GM21528 (cell line): ENCODE data around the gene ZGLP1.
A peak's percentile ranks its signal among the peaks of the same experiment; 100 is the strongest.
"Not testable (repeated sequence)": the region's sequence is repeated elsewhere in the genome, so short reads cannot be mapped to it uniquely, and the experiment has no call there.

ENCODE experiments used
- ATAC-seq: cut with Tn5 transposase; IDR thresholded peaks from one replicate; pipeline ENCODE4 v1.9.1; 2021; ENCODE audit warnings: mild to moderate bottlenecking, moderate library complexity; ENCODE audit not compliant: unreplicated experiment, low FRiP score

Gene ZGLP1

GRCh38 chr19:10309423-10309822 lies at the start of gene ZGLP1:
TSS of gene ZGLP1 (minus strand) at chr19:10309815.
- no peak for ATAC-seq

DNA sequence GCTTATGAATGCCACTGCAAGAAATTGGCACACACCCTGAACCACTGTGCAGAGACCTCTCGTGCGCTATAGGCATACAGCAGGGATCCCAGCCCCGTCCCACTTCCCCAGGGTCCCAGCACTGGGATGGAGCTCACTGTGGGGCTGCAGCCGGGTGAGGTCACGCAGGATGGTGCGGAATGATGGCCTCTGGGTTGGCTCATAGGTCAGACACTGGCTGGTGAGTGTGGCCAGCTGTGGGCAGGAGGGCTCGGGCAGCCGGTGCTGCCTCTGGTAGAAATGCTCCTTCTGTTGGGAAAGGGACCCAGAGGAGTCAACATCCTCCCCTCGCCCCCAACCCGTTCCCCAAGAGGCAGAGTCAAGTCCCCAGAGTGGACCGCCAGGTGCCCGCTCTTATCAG lies 46.8 kb upstream of the ZGLP1 start:
- ATAC-seq: no peak

DNA sequence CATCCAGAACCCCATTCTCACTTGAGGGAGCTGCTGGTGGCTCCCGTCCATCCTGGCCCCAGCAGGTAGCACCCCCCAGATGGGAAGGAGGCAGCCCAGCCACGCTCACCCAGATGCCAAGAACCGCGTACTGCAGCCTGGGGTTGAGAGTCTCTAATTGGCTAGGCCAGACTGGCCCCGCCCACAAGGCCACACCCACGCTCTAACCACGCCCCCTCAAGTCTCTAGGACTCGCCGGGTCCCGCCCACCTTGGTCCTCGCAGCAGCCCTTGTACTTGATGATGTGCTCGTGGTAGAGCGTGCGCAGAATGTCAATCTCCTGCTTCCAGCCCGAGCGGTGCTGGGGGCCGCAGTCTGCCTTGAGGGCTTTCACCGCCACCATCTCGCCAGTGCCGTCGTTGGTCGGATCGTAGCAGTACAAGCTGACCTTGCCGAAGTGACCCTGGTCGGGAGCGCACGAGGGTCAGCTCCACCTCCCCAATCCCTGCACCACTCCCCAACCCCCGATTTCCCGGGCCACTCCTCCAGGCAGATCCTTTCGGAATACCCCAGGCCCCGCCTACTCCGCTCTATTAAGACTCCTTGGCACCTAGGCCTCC lies 44.3 kb upstream of the ZGLP1 start:
- no peak for ATAC-seq

- no peak for ATAC-seq
Measured at GRCh38 chr19:10352764-10353671, 43.4 kb upstream of the ZGLP1 start.

- no peak for ATAC-seq
Measured at GRCh38 chr19:10346509-10346908, 36.9 kb upstream of the ZGLP1 start.

DNA sequence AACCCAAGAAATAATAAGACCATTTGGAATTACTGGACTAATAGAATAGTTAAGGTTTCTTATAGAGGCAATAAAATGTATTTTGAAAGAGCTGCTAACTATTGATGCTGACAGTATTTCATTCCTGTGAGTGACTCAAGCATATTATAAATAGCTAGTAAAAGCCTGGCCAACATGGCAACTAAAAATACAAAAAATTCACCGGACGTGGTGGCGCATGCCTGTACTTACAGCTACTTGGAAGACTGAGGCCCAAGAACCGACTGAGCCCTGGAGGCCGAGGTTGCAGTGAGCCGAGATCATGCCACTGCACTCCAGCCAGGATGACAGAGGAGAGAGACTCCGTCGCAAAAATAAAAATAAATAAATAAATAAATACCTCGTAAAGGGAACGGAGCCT lies 35.2 kb upstream of the ZGLP1 start:
- ATAC-seq: no peak

- no peak for ATAC-seq
Measured at GRCh38 chr19:10343495-10343894, 33.9 kb upstream of the ZGLP1 start.

GRCh38 chr19:10339977-10340376 lies 30.4 kb upstream of the ZGLP1 start:
- no peak for ATAC-seq

DNA sequence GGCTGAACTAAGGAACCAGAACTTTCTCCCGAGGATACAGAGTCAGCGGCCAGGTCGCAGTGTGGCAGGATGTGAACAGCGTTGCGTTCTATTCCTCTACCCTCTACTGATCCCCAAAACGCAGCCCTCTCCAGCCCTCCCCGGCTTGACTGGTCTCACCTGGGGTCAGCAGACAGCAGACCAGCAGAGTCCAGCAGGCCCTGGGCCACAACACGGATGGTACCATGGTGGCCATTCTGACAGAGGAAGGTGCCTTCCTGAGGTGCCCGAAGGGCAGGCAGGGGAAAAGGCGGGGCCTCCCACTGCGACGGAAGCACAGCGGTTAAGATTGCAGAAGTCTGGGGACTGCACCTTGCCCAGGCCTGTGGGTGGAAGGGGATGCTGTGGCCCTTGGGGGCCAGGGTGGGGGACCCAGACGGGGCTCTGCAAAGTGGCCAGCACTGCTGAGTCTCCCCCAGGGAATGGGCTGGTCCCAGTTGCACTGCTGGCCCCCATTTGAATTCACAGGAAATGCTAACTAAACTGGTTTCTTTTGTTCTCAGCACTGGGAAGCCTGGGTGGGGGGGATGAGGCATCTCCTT lies 29.9 kb upstream of the ZGLP1 start, which contains the start of gene ICAM3:
TSS of gene ICAM3 (minus strand) at position 245 of the 581 bp plus-strand sequence. CDS start at position 235, 10 bp downstream.
- ATAC-seq: no peak

- ATAC-seq: no peak
Measured at GRCh38 chr19:10338940-10339339, 29.3 kb upstream of the ZGLP1 start.

DNA sequence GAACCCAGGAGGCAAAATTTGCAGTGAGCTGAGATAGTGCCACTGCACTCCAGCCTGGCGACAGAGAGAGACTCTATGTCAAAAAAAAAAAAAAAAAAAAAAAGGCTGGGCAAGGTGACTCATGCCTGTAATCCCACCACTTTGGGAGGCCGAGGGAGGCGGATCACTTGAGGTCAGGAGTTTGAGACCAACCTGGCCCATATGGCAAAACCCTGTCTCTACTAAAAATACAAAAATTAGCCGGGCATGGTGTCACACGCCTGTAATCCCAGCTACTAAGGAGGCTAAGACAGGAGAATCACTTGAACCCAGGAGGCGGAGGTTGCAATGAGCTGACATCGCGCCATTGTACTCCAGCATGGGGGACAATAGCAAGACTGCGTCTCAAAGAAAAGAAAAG lies 27.1 kb upstream of the ZGLP1 start:
- ATAC-seq: not testable (repeated sequence)

- ATAC-seq: no peak
Measured at GRCh38 chr19:10335352-10335985, 25.9 kb upstream of the ZGLP1 start.

DNA sequence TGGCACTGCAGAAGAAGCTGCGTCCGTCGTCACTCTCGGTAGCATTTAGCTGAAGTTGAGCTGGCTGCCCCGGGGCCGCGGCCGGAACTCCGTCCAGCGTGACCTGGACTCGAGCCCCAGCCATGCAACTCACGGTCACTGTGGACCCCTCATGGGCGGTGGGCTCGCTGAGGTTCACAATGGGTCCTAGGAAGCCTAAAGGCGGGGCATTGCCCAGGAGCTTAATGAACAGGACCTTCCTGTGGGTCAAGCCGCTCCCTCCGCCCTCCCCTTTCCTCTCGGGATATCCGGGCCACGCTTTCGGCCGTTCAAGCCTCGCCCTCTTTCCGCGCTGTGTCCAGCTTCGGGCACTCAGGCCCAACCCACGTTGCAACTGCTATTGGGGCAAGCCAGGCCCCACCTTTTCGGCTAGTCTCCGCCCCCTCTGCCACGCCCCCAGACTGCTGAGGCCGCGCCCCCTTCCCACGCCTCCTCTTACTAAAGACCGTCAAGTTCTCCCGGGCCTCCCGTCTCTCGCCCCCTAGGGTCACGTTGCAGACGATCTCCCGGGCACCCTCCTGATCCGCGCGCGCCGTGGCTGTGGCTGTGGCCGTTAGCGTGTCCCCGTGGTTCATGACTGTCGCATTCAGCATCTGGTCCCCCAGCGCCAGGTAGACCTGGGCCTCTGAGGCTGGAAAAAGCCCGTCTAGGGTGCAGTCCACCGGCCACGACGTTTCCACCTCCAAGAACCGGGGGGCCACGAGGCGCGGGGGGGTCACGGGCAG lies 25.2 kb upstream of the ZGLP1 start:
- ATAC-seq: no peak

GRCh38 chr19:10333758-10334587 lies 24.4 kb upstream of the ZGLP1 start:
- ATAC-seq: no peak

DNA sequence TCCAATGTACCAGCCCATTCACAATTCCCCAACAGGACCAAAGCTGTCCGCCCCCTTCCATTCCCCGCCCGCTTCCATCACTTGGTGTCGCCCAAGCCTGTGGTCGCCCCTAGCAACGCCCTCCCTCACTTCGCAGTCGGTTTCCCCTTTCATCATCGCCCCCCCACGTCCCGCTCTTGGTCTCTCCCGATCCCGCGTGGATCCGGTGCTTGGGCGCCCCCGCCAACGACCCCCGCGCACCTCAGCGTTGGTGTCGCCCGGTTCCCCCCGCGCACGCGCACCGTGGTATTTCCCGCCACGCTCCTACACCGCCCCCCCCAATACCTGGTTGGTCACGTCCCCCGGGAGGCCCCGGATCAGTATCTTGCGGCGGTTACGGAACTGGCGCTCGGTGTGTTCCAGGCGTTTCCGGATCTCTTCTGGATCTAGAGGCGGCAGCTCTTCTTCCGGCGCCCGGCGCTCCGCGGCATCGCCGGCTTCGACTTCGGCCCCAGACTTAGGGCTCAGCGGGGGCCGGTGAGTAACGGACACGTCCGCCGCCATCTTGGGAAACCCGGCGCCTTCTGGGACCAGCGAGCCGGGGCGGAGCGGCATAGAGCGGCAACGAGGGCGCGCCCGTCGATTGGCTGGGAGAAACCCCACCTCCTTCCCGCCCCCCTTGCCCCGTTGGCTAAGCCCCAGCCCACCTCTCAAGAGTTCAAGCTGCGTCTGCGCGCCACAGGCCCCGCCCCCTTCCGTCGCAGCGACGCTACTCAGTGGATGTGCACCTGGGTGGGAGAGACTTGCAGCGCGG lies 23.5 kb upstream of the ZGLP1 start, which contains the start of gene RAVER1:
TSS of gene RAVER1 (minus strand) at position 565 of the 793 bp plus-strand sequence. CDS start at position 543, 22 bp downstream.
- peak; percentile 80 for ATAC-seq

GRCh38 chr19:10332158-10332964 lies 22.7 kb upstream of the ZGLP1 start:
- ATAC-seq: no peak

DNA sequence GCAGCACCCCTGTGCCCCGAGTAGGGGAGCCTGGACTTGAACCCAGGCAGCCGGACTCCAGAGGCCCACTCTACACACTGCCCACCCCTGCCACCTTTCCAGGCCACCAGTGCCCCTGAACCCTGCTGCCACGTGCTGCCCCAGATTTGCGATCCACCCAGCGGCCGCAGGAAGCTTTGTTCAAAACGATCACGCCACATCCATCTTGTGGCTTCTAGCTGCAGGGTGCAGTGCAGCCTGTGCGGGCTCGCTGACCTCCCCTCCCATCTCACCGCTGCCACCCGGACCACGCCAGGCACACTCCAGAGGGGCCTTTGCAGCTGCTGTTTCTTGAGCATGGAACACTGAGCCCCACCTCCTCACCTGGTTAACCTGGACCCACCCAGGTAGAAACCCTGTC lies 19.9 kb upstream of the ZGLP1 start:
- ATAC-seq: no peak
